ENCODE results near the gene CCR5. TPM values are rescaled to one million over a fixed set of nuclear protein-coding genes. Genes with fewer than 3 reads are reported as not detected.

Gene CCR5
- total RNA-seq, 2 donors from 2014 or later, result not detected

DNA sequence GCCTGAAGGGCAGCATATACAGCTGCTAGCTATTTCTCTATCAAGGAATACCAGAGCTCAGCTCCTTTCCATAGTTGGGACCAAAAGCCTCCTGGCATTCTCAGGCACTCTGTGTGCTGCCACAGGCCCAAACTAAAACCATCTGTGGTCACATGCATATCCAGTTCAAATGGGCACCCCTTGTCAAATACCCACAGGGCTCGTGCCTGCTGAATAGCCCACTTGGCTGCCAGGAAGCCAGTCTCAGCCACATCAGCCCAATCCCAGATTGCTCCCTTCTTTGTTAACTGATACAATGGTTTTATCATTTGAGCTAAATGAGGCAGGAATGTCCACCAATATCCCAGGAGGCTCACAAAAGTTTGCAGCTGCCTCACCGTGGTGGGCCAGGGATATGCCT, 50.2 kb downstream of the CCR5 start:
- no peak overlapping the region for H3K4me3 Mint-ChIP-seq
- Histone ChIP-seq H3K27ac (ENCODE audit: low read depth, low read length) (no peak overlapping the region), H3K36me3 (ENCODE audit: control insufficient read depth, insufficient read depth, low read length) (no peaks in the 10 kb centered on the region), H3K9ac (ENCODE audit: extremely low read depth, low read length, poor library complexity, severe bottlenecking) (no peak overlapping the region), H3K4me1 (ENCODE audit: control insufficient read depth, insufficient read depth, low read length) (peaks cover 11% of the 10 kb centered on the region), H3K4me3 (ENCODE audit: low read length) (no peak overlapping the region), H3K9me3 (ENCODE audit: control insufficient read depth, low read length) (no peaks in the 10 kb centered on the region), H3K27me3 (ENCODE audit: control insufficient read depth, insufficient read depth, low read length, poor library complexity, severe bottlenecking) (no peaks in the 10 kb centered on the region)
- no peak overlapping the region for H3K27ac Mint-ChIP-seq
- 86 to 94% methylated on average over 2 of the region's 2 CpGs for WGBS, 2 experiments (ENCODE audit: insufficient coverage in 1 of 2, insufficient read length in 1 of 2)
- TF ChIP-seq, protein P1, sequence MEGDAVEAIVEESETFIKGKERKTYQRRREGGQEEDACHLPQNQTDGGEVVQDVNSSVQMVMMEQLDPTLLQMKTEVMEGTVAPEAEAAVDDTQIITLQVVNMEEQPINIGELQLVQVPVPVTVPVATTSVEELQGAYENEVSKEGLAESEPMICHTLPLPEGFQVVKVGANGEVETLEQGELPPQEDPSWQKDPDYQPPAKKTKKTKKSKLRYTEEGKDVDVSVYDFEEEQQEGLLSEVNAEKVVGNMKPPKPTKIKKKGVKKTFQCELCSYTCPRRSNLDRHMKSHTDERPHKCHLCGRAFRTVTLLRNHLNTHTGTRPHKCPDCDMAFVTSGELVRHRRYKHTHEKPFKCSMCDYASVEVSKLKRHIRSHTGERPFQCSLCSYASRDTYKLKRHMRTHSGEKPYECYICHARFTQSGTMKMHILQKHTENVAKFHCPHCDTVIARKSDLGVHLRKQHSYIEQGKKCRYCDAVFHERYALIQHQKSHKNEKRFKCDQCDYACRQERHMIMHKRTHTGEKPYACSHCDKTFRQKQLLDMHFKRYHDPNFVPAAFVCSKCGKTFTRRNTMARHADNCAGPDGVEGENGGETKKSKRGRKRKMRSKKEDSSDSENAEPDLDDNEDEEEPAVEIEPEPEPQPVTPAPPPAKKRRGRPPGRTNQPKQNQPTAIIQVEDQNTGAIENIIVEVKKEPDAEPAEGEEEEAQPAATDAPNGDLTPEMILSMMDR (conservative IDR thresholded peaks at IDR 0.05), result no peak
- DNase-seq, result no peak
- peaks cover 21% of the 10 kb centered on the region for H3K4me1 Mint-ChIP-seq
- H3K9me3 Mint-ChIP-seq, result no peaks in the 10 kb centered on the region
- no peaks in the 10 kb centered on the region for H3K27me3 Mint-ChIP-seq (ENCODE audit: insufficient read depth)
- no peaks in the 10 kb centered on the region for H3K36me3 Mint-ChIP-seq (ENCODE audit: low read depth)

GRCh38 chr3:46422617-46423016, 51.9 kb downstream of the CCR5 start:
- no peaks in the 10 kb centered on the region for H3K27me3 ChIP-seq (ENCODE audit: control insufficient read depth, insufficient read depth, low read length, poor library complexity, severe bottlenecking)
- H3K4me3 Mint-ChIP-seq, result no peak overlapping the region
- no peaks in the 10 kb centered on the region for H3K9me3 Mint-ChIP-seq
- no peaks in the 10 kb centered on the region for H3K36me3 ChIP-seq (ENCODE audit: control insufficient read depth, insufficient read depth, low read length)
- WGBS, 2 experiments (ENCODE audit: insufficient coverage in 1 of 2, insufficient read length in 1 of 2), result 94 to 98% methylated on average over 5 to 6 of the region's 6 CpGs
- no peak for DNase-seq
- H3K4me1 Mint-ChIP-seq, result peaks cover 16% of the 10 kb centered on the region
- no peak overlapping the region for H3K27ac ChIP-seq (ENCODE audit: low read depth, low read length)
- no peaks in the 10 kb centered on the region for H3K9me3 ChIP-seq (ENCODE audit: control insufficient read depth, low read length)
- no peak overlapping the region for H3K4me3 ChIP-seq (ENCODE audit: low read length)
- no peaks in the 10 kb centered on the region for H3K27me3 Mint-ChIP-seq (ENCODE audit: insufficient read depth)
- H3K36me3 Mint-ChIP-seq (ENCODE audit: low read depth), result no peaks in the 10 kb centered on the region
- no peak overlapping the region for H3K27ac Mint-ChIP-seq
- no peak overlapping the region for H3K9ac ChIP-seq (ENCODE audit: extremely low read depth, low read length, poor library complexity, severe bottlenecking)
- TF ChIP-seq, protein P1 (conservative IDR thresholded peaks at IDR 0.05), result no peak
- peaks cover 4% of the 10 kb centered on the region for H3K4me1 ChIP-seq (ENCODE audit: control insufficient read depth, insufficient read depth, low read length)

- 94 to 100% methylated on average over 3 to 5 of the region's 5 CpGs for WGBS, 2 experiments (ENCODE audit: insufficient coverage in 1 of 2, insufficient read length in 1 of 2)
- no peaks in the 10 kb centered on the region for H3K27me3 ChIP-seq (ENCODE audit: control insufficient read depth, insufficient read depth, low read length, poor library complexity, severe bottlenecking)
- no peak for DNase-seq
- H3K9me3 Mint-ChIP-seq, result no peaks in the 10 kb centered on the region
- no peaks in the 10 kb centered on the region for H3K4me1 ChIP-seq (ENCODE audit: control insufficient read depth, insufficient read depth, low read length)
- no peaks in the 10 kb centered on the region for H3K36me3 ChIP-seq (ENCODE audit: control insufficient read depth, insufficient read depth, low read length)
- H3K27ac Mint-ChIP-seq, result no peak overlapping the region
- no peaks in the 10 kb centered on the region for H3K36me3 Mint-ChIP-seq (ENCODE audit: low read depth)
- H3K9ac ChIP-seq (ENCODE audit: extremely low read depth, low read length, poor library complexity, severe bottlenecking), result no peak overlapping the region
- peaks cover 11% of the 10 kb centered on the region for H3K4me1 Mint-ChIP-seq
- H3K27ac ChIP-seq (ENCODE audit: low read depth, low read length), result no peak overlapping the region
- no peak overlapping the region for H3K4me3 Mint-ChIP-seq
- no peaks in the 10 kb centered on the region for H3K9me3 ChIP-seq (ENCODE audit: control insufficient read depth, low read length)
- TF ChIP-seq, protein P1 (conservative IDR thresholded peaks at IDR 0.05), result no peak
- H3K4me3 ChIP-seq (ENCODE audit: low read length), result no peak overlapping the region
- H3K27me3 Mint-ChIP-seq (ENCODE audit: insufficient read depth), result no peaks in the 10 kb centered on the region
These were observed 52.8 kb downstream of the CCR5 start for GRCh38 chr3:46423588-46423987.

Other genes starting within 250 kb of the CCR5 start
- gene CCR1, start 162.6 kb upstream of the CCR5 start, total RNA-seq, result under 1 TPM in 1 of 2 donors, not detected in 1; 0.11 TPM
- gene CCR3, start 128.5 kb upstream of the CCR5 start, total RNA-seq, result not detected
- not detected for gene CCR2, start 16.8 kb upstream of the CCR5 start, total RNA-seq
- not detected for gene CCRL2, start 36.3 kb downstream of the CCR5 start, total RNA-seq
- under 1 TPM; 0.24 to 0.31 TPM for gene LTF, start 94.0 kb downstream of the CCR5 start, total RNA-seq
- not detected for gene RTP3, start 127.0 kb downstream of the CCR5 start, total RNA-seq
- gene LRRC2, start 195.4 kb downstream of the CCR5 start, total RNA-seq, result 10 to 100 TPM in 1 of 2 donors, 1 to 10 TPM in 1; 8.9 to 10.2 TPM
- not detected for gene FAM240A, start 241.6 kb downstream of the CCR5 start, total RNA-seq

Data from endodermal cell (in vitro differentiated cells).